K562 (cell line): ENCODE measurements around the gene TXNL1. TPM values are rescaled to one million over a fixed set of nuclear protein-coding genes. Genes with fewer than 3 reads are reported as not detected.

ENCODE experiments used
- ARID2 ChIP-seq: fragments of 450-650 bp; IDR thresholded peaks from 2 replicates; pipeline ENCODE4 v1.6.1; 2017; ENCODE audit warnings: antibody characterized with exemption, mild to moderate bottlenecking
- BRF2 ChIP-seq: IDR thresholded peaks from 3 replicates; pipeline ENCODE4 v1.6.1; 2011; ENCODE audit warnings: borderline replicate concordance, mild to moderate bottlenecking; ENCODE audit not compliant: insufficient read length, insufficient read depth
- DNMT1 ChIP-seq: fragments of 450-650 bp; IDR thresholded peaks from 2 replicates; pipeline ENCODE4 v1.6.1; 2016; ENCODE audit warnings: antibody characterized with exemption, mild to moderate bottlenecking
- ELF4 ChIP-seq: fragments of 450-650 bp; formaldehyde crosslinking; IDR thresholded peaks from 2 replicates; pipeline ENCODE4 v1.4.0; 2022; ENCODE audit warnings: missing genetic modification characterization
- ELK3 ChIP-seq: fragments of 450-650 bp; formaldehyde crosslinking; IDR thresholded peaks from 2 replicates; pipeline ENCODE4 v1.4.0; 2020; ENCODE audit warnings: mild to moderate bottlenecking
- ETV1 ChIP-seq: fragments of 450-650 bp; conservative IDR thresholded peaks from 2 replicates; pipeline ENCODE4 v1.6.1; 2016; ENCODE audit warnings: missing genetic modification characterization, control low read depth, low read depth, missing compliant biosample characterization
- GATAD2A ChIP-seq: fragments of 450-650 bp; IDR thresholded peaks from 2 replicates; pipeline ENCODE4 v1.6.1; 2017
- HMGN3 ChIP-seq: IDR thresholded peaks from 2 replicates; pipeline ENCODE4 v1.6.1; 2011; ENCODE audit warnings: borderline replicate concordance, low read depth, mild to moderate bottlenecking, mixed read lengths, low read length; ENCODE audit not compliant: insufficient read length; ENCODE audit errors: extremely low read depth
- HNRNPK ChIP-seq: fragments of 200-400 bp; formaldehyde crosslinking; IDR thresholded peaks from one replicate; pipeline ENCODE4 v1.6.1; 2018; ENCODE audit warnings: mild to moderate bottlenecking, low read depth, low read length; ENCODE audit not compliant: poor library complexity, severe bottlenecking
- HNRNPL ChIP-seq: fragments of 200-400 bp; formaldehyde crosslinking; IDR thresholded peaks from 2 replicates; pipeline ENCODE4 v1.6.1; 2017; ENCODE audit warnings: low read depth, mild to moderate bottlenecking, low read length
- LCOR ChIP-seq: sonication (generic); formaldehyde crosslinking; IDR thresholded peaks from 2 replicates; pipeline ENCODE4 v1.8.0; 2022; ENCODE audit warnings: mild to moderate bottlenecking, missing genetic modification reagents
- MBD1 ChIP-seq: fragments of 250-450 bp; sonication (Bioruptor Pico); IDR thresholded peaks from 2 replicates; pipeline ENCODE4 v1.8.0; 2022; ENCODE audit warnings: inconsistent platforms
- NCOA4 ChIP-seq: fragments of 450-650 bp; IDR thresholded peaks from 2 replicates; pipeline ENCODE4 v1.6.1; 2018; ENCODE audit warnings: mild to moderate bottlenecking; ENCODE audit not compliant: partially characterized antibody
- NR4A1 ChIP-seq, 2 experiments: fragments of 250-450 bp in 1 of 2; fragments of 450-650 bp in 1 of 2; sonication (Bioruptor Pico) in 1 of 2; IDR thresholded peaks; 2 replicates each; pipeline versions ENCODE4 v1.4.0 to v1.6.1; 2016 to 2020; ENCODE audit warnings: mild to moderate bottlenecking in 2 of 2, missing compliant biosample characterization in 1 of 2, missing genetic modification characterization in 1 of 2, moderate library complexity in 1 of 2
- NUFIP1 ChIP-seq: fragments of 450-650 bp; IDR thresholded peaks from 2 replicates; pipeline ENCODE4 v1.6.1; 2018; ENCODE audit not compliant: partially characterized antibody
- STAG1 ChIP-seq: sonication (generic); formaldehyde crosslinking; IDR thresholded peaks from 2 replicates; pipeline ENCODE4 v1.5.0; 2020; ENCODE audit warnings: missing genetic modification reagents, borderline replicate concordance
- SUPT5H ChIP-seq: fragments of 450-650 bp; IDR thresholded peaks from 2 replicates; pipeline ENCODE4 v1.6.1; 2016
- TAL1 ChIP-seq: fragments of 450-650 bp; IDR thresholded peaks from 2 replicates; pipeline ENCODE4 v1.6.1; 2016; ENCODE audit warnings: mild to moderate bottlenecking
- TCF7 ChIP-seq: sonication (generic); IDR thresholded peaks from 2 replicates; pipeline ENCODE4 v1.6.1; 2016; ENCODE audit warnings: antibody characterized with exemption, borderline replicate concordance
- TFAM ChIP-seq: fragments of 250-450 bp; sonication (Bioruptor Pico); conservative IDR thresholded peaks from 2 replicates; pipeline ENCODE4 v1.5.0; 2021; ENCODE audit warnings: mild to moderate bottlenecking, moderate library complexity
- ZC3H11A ChIP-seq: IDR thresholded peaks from 2 replicates; pipeline ENCODE4 v1.6.1; 2012; ENCODE audit warnings: low read depth, low read length, improper control_type of control experiment
- ZFP1 ChIP-seq: fragments of 450-650 bp; formaldehyde crosslinking; IDR thresholded peaks from 2 replicates; pipeline ENCODE4 v1.4.0; 2020; ENCODE audit warnings: mild to moderate bottlenecking, mixed read lengths
- ZNF12 ChIP-seq: sonication (generic); formaldehyde crosslinking; IDR thresholded peaks from 2 replicates; pipeline ENCODE4 v1.4.0; 2020; ENCODE audit warnings: mild to moderate bottlenecking, missing genetic modification reagents
- ZNF551 ChIP-seq: fragments of 250-450 bp; sonication (Bioruptor Pico); IDR thresholded peaks from 2 replicates; pipeline ENCODE4 v1.5.0; 2021; ENCODE audit warnings: mild to moderate bottlenecking, moderate library complexity
- polyA plus RNA-seq, 8 experiments: library from polyadenylated mRNA; depleted of rRNA in 4 of 8; stranded (reverse) in 5 of 8; unstranded in 3 of 8; fragments of >200 nt; fragmentation: Nextera tagmentation in 2 of 8; fragmentation: Illumina TruSeq in 1 of 8; extraction: Ambion mirVana in 2 of 8; extraction: Trizol in 1 of 8; gene quantifications; 2 replicates each; pipeline versions ENCODE4 v1.2.1 to v1.2.3, GENCODE V29; 2011 to 2014; ENCODE audit warnings: inconsistent platforms in 1 of 8, missing spikeins in 1 of 8
- total RNA-seq, 7 experiments: library from RNA; depleted of rRNA in 6 of 7; stranded (reverse); fragments of >200 nt in 6 of 7; fragmentation: Illumina TruSeq in 2 of 7; extraction: Trizol in 2 of 7; gene quantifications; 2 replicates each; pipeline versions ENCODE4 v1.2.1 to v1.2.3, GENCODE V29; 2011 to 2021; ENCODE audit warnings: low replicate concordance in 1 of 7
- TF ChIP-seq, protein P1 (sequence below): fragments of 250-450 bp; sonication (Bioruptor Pico); IDR thresholded peaks from 2 replicates; pipeline ENCODE4 v1.8.0; 2021; ENCODE audit warnings: mild to moderate bottlenecking, moderate library complexity

The TXNL1 gene
- total and polyA plus RNA-seq, 9 of the 15 experiments (the other 6 are each of a cell fraction or from before 2014, with no cell fraction given) = 45.4 to 103 (median 65.7) TPM

- TF ChIP-seq LCOR (CRISPR knock-in tag) = no peak; the same call in 1 of the 2 replicates
- no peak for TF ChIP-seq TAL1
- no peak for TF ChIP-seq GATAD2A
- no peak for TF ChIP-seq ZNF551 (CRISPR knock-in tag)
- TF ChIP-seq NCOA4 = no peak
- TF ChIP-seq, protein P1, sequence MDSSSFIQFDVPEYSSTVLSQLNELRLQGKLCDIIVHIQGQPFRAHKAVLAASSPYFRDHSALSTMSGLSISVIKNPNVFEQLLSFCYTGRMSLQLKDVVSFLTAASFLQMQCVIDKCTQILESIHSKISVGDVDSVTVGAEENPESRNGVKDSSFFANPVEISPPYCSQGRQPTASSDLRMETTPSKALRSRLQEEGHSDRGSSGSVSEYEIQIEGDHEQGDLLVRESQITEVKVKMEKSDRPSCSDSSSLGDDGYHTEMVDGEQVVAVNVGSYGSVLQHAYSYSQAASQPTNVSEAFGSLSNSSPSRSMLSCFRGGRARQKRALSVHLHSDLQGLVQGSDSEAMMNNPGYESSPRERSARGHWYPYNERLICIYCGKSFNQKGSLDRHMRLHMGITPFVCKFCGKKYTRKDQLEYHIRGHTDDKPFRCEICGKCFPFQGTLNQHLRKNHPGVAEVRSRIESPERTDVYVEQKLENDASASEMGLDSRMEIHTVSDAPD (CRISPR knock-in tag) = no peak
- no peak for TF ChIP-seq STAG1 (CRISPR knock-in tag)
- no peak for TF ChIP-seq ELK3
- TF ChIP-seq ZNF12 (CRISPR knock-in tag) = no peak
- peak; percentile 59 for TF ChIP-seq HMGN3
- TF ChIP-seq SUPT5H = peak; percentile 82
- peak; percentile 82 for TF ChIP-seq ETV1 (tag)
- no peak for TF ChIP-seq ELF4
- TF ChIP-seq ZFP1 (CRISPR knock-in tag) = no peak
- TF ChIP-seq ARID2 = no peak
- no peak for TF ChIP-seq BRF2
- no peak for TF ChIP-seq HNRNPL
- no peak for TF ChIP-seq NR4A1 (CRISPR knock-in tag; IDR thresholded peaks at IDR 0.05)
- TF ChIP-seq NR4A1 (tag; IDR thresholded peaks at IDR 0.05) = no peak
- no peak for TF ChIP-seq ZC3H11A
- TF ChIP-seq DNMT1 = no peak
- TF ChIP-seq NUFIP1 = no peak
- no peak for TF ChIP-seq MBD1 (CRISPR knock-in tag)
- TF ChIP-seq TFAM = no peak
- no peak for TF ChIP-seq TCF7
- TF ChIP-seq HNRNPK = no peak
These were observed at the start of gene TXNL1 (continued) for GRCh38 chr18:56638232-56639103.
